Placental pericyte (primary cell): ENCODE measurements around the gene BPTF. TPM values are rescaled to one million over a fixed set of nuclear protein-coding genes. Genes with fewer than 3 reads are reported as not detected.

Experiments used
- small RNA-seq: library from RNA; depleted of rRNA; stranded (forward); fragments of <200 nt; gene quantifications from one replicate; pipeline ENCODE3, GENCODE V24; 2012; ENCODE audit warnings: low replicate concordance
- total RNA-seq: library from RNA; depleted of rRNA; stranded (reverse); fragments of >200 nt; gene quantifications from 2 replicates; pipeline ENCODE4 v1.2.3, GENCODE V29; 2012

The BPTF gene
- total RNA-seq = 47.7 and 61.4 TPM in 2 replicates

GRCh38 chr17:67824735-67825626 is at the start of gene BPTF:
BPTF (plus strand) TSS chr17:67825503; CDS start chr17:67825725, 222 bp downstream.

GRCh38 chr17:67996301-67997171 is 171.2 kb downstream of the BPTF start, which contains the start of gene C17orf58:
C17orf58 (minus strand) TSS chr17:67996469; CDS start chr17:67996198, 271 bp downstream.

Small RNA genes lying within 50 kb of the gene (small RNA-seq; reads per million reads assigned to genes)
- not detected for gene RN7SL622P

Other genes starting within 250 kb of the BPTF start
- 23.4 and 50.5 TPM in 2 replicates for gene NOL11, start 107.6 kb upstream of the BPTF start, total RNA-seq
- 5.3 and 8.4 TPM in 2 replicates for gene C17orf58, start 171.0 kb downstream of the BPTF start, total RNA-seq
- gene KPNA2, start 210.2 kb downstream of the BPTF start, total RNA-seq = 71.3 and 354 TPM in 2 replicates